Body of pancreas (tissue), 4 donors: ENCODE measurements around the gene FRMD5.

Experiments used
- POLR2A ChIP-seq, 3 donors: fragments of 450-650 bp; IDR thresholded peaks; one replicate each; pipeline ENCODE4 v1.6.1; 2016; ENCODE audit warnings: antibody characterized with exemption in 3 of 3, mild to moderate bottlenecking in 2 of 3
- TF ChIP-seq, protein P1 (sequence below), 7 experiments: fragments of 450-650 bp in 4 of 7; fragments of 200-600 bp in 3 of 7; sonication (generic) in 3 of 7; IDR thresholded peaks; one replicate each; pipeline ENCODE4 v1.5.1; 2016 to 2019; ENCODE audit warnings: antibody characterized with exemption in 7 of 7

DNA sequence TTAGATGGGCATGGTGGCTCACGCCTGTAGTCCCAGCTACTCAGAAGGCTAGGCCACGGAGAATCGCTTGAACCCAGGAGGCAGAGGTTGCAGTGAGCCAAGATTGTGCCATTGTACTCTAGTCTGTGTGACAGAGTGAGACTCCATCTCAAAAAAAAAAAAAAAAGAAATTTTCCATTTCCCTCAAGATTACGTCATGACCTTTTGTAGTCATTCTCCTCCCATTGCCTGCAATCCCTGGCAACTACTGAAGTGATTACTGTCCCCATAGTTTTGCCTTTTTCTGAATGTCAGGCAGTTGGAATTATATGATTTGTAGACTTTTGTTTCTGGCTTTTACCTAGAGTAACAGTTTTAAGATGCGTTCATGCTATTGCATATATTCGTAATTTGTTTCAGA, 340.3 kb downstream of the FRMD5 start:
- TF ChIP-seq, protein P1, sequence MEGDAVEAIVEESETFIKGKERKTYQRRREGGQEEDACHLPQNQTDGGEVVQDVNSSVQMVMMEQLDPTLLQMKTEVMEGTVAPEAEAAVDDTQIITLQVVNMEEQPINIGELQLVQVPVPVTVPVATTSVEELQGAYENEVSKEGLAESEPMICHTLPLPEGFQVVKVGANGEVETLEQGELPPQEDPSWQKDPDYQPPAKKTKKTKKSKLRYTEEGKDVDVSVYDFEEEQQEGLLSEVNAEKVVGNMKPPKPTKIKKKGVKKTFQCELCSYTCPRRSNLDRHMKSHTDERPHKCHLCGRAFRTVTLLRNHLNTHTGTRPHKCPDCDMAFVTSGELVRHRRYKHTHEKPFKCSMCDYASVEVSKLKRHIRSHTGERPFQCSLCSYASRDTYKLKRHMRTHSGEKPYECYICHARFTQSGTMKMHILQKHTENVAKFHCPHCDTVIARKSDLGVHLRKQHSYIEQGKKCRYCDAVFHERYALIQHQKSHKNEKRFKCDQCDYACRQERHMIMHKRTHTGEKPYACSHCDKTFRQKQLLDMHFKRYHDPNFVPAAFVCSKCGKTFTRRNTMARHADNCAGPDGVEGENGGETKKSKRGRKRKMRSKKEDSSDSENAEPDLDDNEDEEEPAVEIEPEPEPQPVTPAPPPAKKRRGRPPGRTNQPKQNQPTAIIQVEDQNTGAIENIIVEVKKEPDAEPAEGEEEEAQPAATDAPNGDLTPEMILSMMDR (IDR thresholded peaks at IDR 0.05): no peak
- TF ChIP-seq POLR2A (IDR thresholded peaks at IDR 0.05): no peak
